Keratinocyte (primary cell): ENCODE measurements around the gene RANBP10. TPM values are rescaled to one million over a fixed set of nuclear protein-coding genes. Genes with fewer than 3 reads are reported as not detected.

Experiments used
- DNase-seq: peaks from one replicate; pipeline ENCODE4 v3.0.0-alpha.2; 2011; ENCODE audit warnings: low read depth, missing footprints, low spot score
- FAIRE-seq: peaks from 2 replicates; lab custom pipeline; 2011; peaks lifted over from hg19 to GRCh38; lab: Jason Lieb, UNC
- H2AFZ ChIP-seq: 2 replicates; pipeline ENCODE4 v1.6.0; 2012; ENCODE audit warnings: low read length, control low read depth, inconsistent platforms; ENCODE audit not compliant: control insufficient read depth
- H3K27ac ChIP-seq: 2 replicates; pipeline ENCODE4 v1.5.1; 2011; ENCODE audit warnings: low read length; ENCODE audit not compliant: control insufficient read depth, insufficient read depth
- H3K27me3 ChIP-seq: 3 replicates; pipeline ENCODE4 v1.6.0; 2011; ENCODE audit warnings: low read length; ENCODE audit not compliant: control insufficient read depth, insufficient read depth; ENCODE audit errors: extremely low read depth
- H3K36me3 ChIP-seq, 2 experiments: 2 replicates in 1 of 2; 3 replicates in 1 of 2; pipeline ENCODE4 v1.5.1; 2011; ENCODE audit warnings: low read length in 2 of 2, mild to moderate bottlenecking in 1 of 2; ENCODE audit not compliant: control insufficient read depth in 2 of 2, insufficient read depth in 2 of 2; ENCODE audit errors: extremely low read depth in 1 of 2
- H3K4me1 ChIP-seq: 3 replicates; pipeline ENCODE4 v1.5.1; 2011; ENCODE audit warnings: low read length; ENCODE audit not compliant: control insufficient read depth, insufficient read depth; ENCODE audit errors: extremely low read depth
- H3K4me2 ChIP-seq: 3 replicates; pipeline ENCODE4 v1.6.0; 2011; ENCODE audit warnings: low read depth, low read length; ENCODE audit not compliant: control insufficient read depth, insufficient read depth; ENCODE audit errors: extremely low read depth
- H3K4me3 ChIP-seq, 3 experiments: fragments of 200-600 bp in 1 of 3; sonication (generic) in 1 of 3; 2 replicates in 2 of 3; 3 replicates in 1 of 3; pipeline ENCODE4 v1.5.1; 2011 to 2016; ENCODE audit warnings: low read length in 3 of 3, mild to moderate bottlenecking in 3 of 3, control low read depth in 2 of 3, inconsistent platforms in 1 of 3, low read depth in 1 of 3, mixed read lengths in 1 of 3, mixed run types in 1 of 3, moderate library complexity in 1 of 3; ENCODE audit not compliant: control insufficient read depth in 2 of 3, insufficient read depth in 2 of 3; ENCODE audit errors: extremely low read depth in 1 of 3
- H3K79me2 ChIP-seq: 2 replicates; pipeline ENCODE4 v1.6.0; 2012; ENCODE audit warnings: low read length; ENCODE audit not compliant: control insufficient read depth, insufficient read depth
- H3K9ac ChIP-seq: 3 replicates; pipeline ENCODE4 v1.6.0; 2011; ENCODE audit warnings: low read length; ENCODE audit not compliant: control insufficient read depth, insufficient read depth; ENCODE audit errors: extremely low read depth
- H3K9me1 ChIP-seq: 3 replicates; pipeline ENCODE4 v1.6.0; 2011; ENCODE audit warnings: low read length; ENCODE audit not compliant: control insufficient read depth, insufficient read depth; ENCODE audit errors: extremely low read depth
- H3K9me3 ChIP-seq: 2 replicates; pipeline ENCODE4 v1.5.1; 2012; ENCODE audit warnings: low read depth, low read length; ENCODE audit not compliant: control insufficient read depth
- H4K20me1 ChIP-seq: 3 replicates; pipeline ENCODE4 v1.6.0; 2011; ENCODE audit warnings: low read length; ENCODE audit not compliant: control insufficient read depth, insufficient read depth; ENCODE audit errors: extremely low read depth
- CTCF ChIP-seq, 3 experiments: IDR thresholded peaks in 1 of 3; conservative IDR thresholded peaks in 1 of 3; optimal IDR thresholded peaks in 1 of 3; 2 replicates in 2 of 3; 3 replicates in 1 of 3; pipeline versions ENCODE3 to v1.5.1; 2011; ENCODE audit warnings: low read length in 3 of 3, mild to moderate bottlenecking in 3 of 3, moderate library complexity in 2 of 3, control low read depth in 1 of 3, inconsistent platforms in 1 of 3; ENCODE audit not compliant: insufficient read depth in 2 of 3; ENCODE audit errors: extremely low read depth in 1 of 3
- EZH2 ChIP-seq: IDR thresholded peaks from one replicate; pipeline ENCODE4 v1.6.1; 2012; ENCODE audit warnings: inconsistent platforms, mild to moderate bottlenecking, low read length, moderate library complexity
- dilution Hi-C: fragments of 300-500 bp; cut with MboI; formaldehyde crosslinking; loops from one replicate; pipeline ENCODE4 v1.7.0; 2020; ENCODE audit warnings: low sequenced_read_pairs; ENCODE audit not compliant: extremely low pct_ligation_motif_present
- polyA plus RNA-seq, 5 experiments: library from polyadenylated mRNA; depleted of rRNA in 3 of 5; stranded (reverse) in 3 of 5; stranded (forward) in 1 of 5; unstranded in 1 of 5; fragments of >200 nt; gene quantifications; 1 replicate in 1 of 5; 2 replicates in 3 of 5; 3 replicates in 1 of 5; pipeline versions ENCODE4 v1.2.1 to v1.2.3, GENCODE V29; 2011 to 2012; ENCODE audit warnings: missing spikeins in 2 of 5, low read depth in 1 of 5, low replicate concordance in 1 of 5

The RANBP10 gene
- polyA plus RNA-seq, 1 donor (not counting 4 experiments of a cell fraction or from before 2014, with no cell fraction given) = 9.5 TPM

DNA sequence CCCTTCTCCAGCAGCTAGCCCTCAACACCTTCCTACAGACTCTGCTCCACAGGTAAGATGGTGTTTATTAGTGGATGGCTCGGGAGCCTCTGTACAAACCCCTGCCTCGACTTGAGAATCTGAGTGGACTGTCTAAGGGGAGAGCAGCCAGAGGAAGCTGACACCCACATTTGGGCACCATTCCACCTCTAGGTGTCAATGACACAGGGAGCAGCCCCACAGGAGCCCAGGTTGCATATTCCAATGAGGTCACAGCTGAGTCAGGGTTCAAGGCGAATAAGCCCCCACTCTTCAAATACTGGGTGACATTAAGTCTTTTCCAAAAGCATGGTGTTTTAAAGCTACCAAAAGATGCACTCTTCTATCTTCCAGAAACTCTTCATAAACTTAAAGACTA is 31.9 kb downstream of the RANBP10 start:
- H3K79me2 ChIP-seq = peaks cover 2% of the 10 kb centered on the region
- H3K9me1 ChIP-seq = no peaks in the 10 kb centered on the region
- H2AFZ ChIP-seq = no peak overlapping the region
- H3K36me3 ChIP-seq = peaks cover 5 to 6% of the 10 kb centered on the region in 2 experiments
- FAIRE-seq (no peak), DNase-seq (no peak)
- no peaks in the 10 kb centered on the region for H3K27me3 ChIP-seq
- H4K20me1 ChIP-seq = peaks cover 1% of the 10 kb centered on the region
- H3K4me2 ChIP-seq = no peak overlapping the region
- H3K4me1 ChIP-seq = peaks cover 12% of the 10 kb centered on the region
- TF ChIP-seq EZH2 (no peak), CTCF (optimal IDR thresholded peaks at IDR 0.05 in 1 of 3, IDR thresholded peaks at IDR 0.05 in 1 of 3, conservative IDR thresholded peaks at IDR 0.05 in 1 of 3; ENCODE audit: extremely low read depth in 1 of 3, insufficient read depth in 2 of 3, low read length in 3 of 3) (no peak)
- dilution Hi-C loops = no loop called here
- H3K9ac ChIP-seq = no peak overlapping the region
- H3K4me3 ChIP-seq = no peak overlapping the region
- no peaks in the 10 kb centered on the region for H3K9me3 ChIP-seq
- H3K27ac ChIP-seq = no peak overlapping the region

- no peaks in the 10 kb centered on the region for H3K9me1 ChIP-seq
- no peaks in the 10 kb centered on the region for H3K9me3 ChIP-seq
- peaks cover 2% of the 10 kb centered on the region for H3K79me2 ChIP-seq
- no peak overlapping the region for H3K4me2 ChIP-seq
- no peak overlapping the region for H2AFZ ChIP-seq
- H3K27me3 ChIP-seq = no peaks in the 10 kb centered on the region
- FAIRE-seq (no peak), DNase-seq (no peak)
- H3K4me3 ChIP-seq = no peak overlapping the region
- dilution Hi-C loops = no loop called here
- no peak overlapping the region for H3K9ac ChIP-seq
- TF ChIP-seq EZH2 (no peak), CTCF (optimal IDR thresholded peaks at IDR 0.05 in 1 of 3, IDR thresholded peaks at IDR 0.05 in 1 of 3, conservative IDR thresholded peaks at IDR 0.05 in 1 of 3; ENCODE audit: extremely low read depth in 1 of 3, insufficient read depth in 2 of 3, low read length in 3 of 3) (no peak)
- peaks cover 5 to 6% of the 10 kb centered on the region in 2 experiments for H3K36me3 ChIP-seq
- H3K27ac ChIP-seq = no peak overlapping the region
- H3K4me1 ChIP-seq = peaks cover 8% of the 10 kb centered on the region
- H4K20me1 ChIP-seq = no peaks in the 10 kb centered on the region
These were observed 32.5 kb downstream of the RANBP10 start for GRCh38 chr16:67773569-67774456.
